Measurements from ENCODE around the gene ELMOD2. TPM values are rescaled to one million over a fixed set of nuclear protein-coding genes. Genes with fewer than 3 reads are reported as not detected.

Gene ELMOD2
- total and polyA plus RNA-seq, 2 of the 4 experiments (the other 2 are of a cell fraction), result 7.3 to 10.6 TPM

GRCh38 chr4:140579278-140579677 lies 55.3 kb downstream of the ELMOD2 start:
- H3K36me3 ChIP-seq (ENCODE audit: control insufficient read depth, insufficient read depth, low read length), result no peaks in the 10 kb centered on the region
- H3K9ac ChIP-seq (ENCODE audit: low read depth, low read length), result no peak overlapping the region
- H3K4me2 ChIP-seq (ENCODE audit: low read depth, low read length), result no peak overlapping the region
- H2AK9ac ChIP-seq (replicated peaks; ENCODE audit: low read depth, low read length, poor library complexity), result no peak overlapping the region
- H3K27ac ChIP-seq (ENCODE audit: insufficient read depth, low read length), result no peak overlapping the region
- ChIA-PET CTCF (no interaction called here), POLR2A (ENCODE audit: unreplicated experiment) (no interaction called here)
- H3K79me1 ChIP-seq (ENCODE audit: low read depth in 1 of 2, low read length in 2 of 2), result no peaks in the 10 kb centered on the region
- H4K5ac ChIP-seq (ENCODE audit: low read depth, low read length), result no peak overlapping the region
- no peaks in the 10 kb centered on the region for H3K9me1 ChIP-seq (ENCODE audit: insufficient read depth, low read length)
- no peak overlapping the region for H2AK5ac ChIP-seq (ENCODE audit: low read depth, low read length)
- no peaks in the 10 kb centered on the region for H4K20me1 ChIP-seq (ENCODE audit: insufficient read depth, low read length)
- H3K18ac ChIP-seq (ENCODE audit: low read depth, low read length), result no peak overlapping the region
- dilution Hi-C loops (cut with HindIII; ENCODE audit: low sequenced_read_pairs, unreplicated experiment) (no loop called here), intact Hi-C loops (cut with micrococcal nuclease) (no loop called here), in situ Hi-C loops (cut with MboI; ENCODE audit: low sequenced_read_pairs) (no loop called here)
- WGBS, 2 experiments (ENCODE audit: extremely low coverage in 2 of 2, insufficient read length in 1 of 2), result 12% methylated on average over 9 of the region's 27 CpGs; no CpG with 5 or more reads in 1 of the 2 experiments
- H2AFZ ChIP-seq (replicated peaks; ENCODE audit: low read length, poor library complexity), result no peak overlapping the region
- H3K56ac ChIP-seq (ENCODE audit: extremely low read depth, insufficient read depth, low read length), result no peak overlapping the region
- H4K8ac ChIP-seq (ENCODE audit: low read depth in 2 of 2, low read length in 2 of 2), result no peak overlapping the region
- no peak for TF ChIP-seq MAZ (IDR thresholded peaks at IDR 0.05; ENCODE audit: borderline replicate concordance, low read depth, low read length)
- TF ChIP-seq MXI1 (IDR thresholded peaks at IDR 0.05; ENCODE audit: borderline replicate concordance, low read depth, low read length), result no peak
- TF ChIP-seq CHD1 (IDR thresholded peaks at IDR 0.05; ENCODE audit: low read depth, low read length), result no peak
- no peak for TF ChIP-seq RFX5 (IDR thresholded peaks at IDR 0.05; ENCODE audit: low read depth, low read length)
- TF ChIP-seq CTCF (conservative IDR thresholded peaks at IDR 0.05; ENCODE audit: low read depth, low read length), result no peak
- no peak for TF ChIP-seq CEBPB (IDR thresholded peaks at IDR 0.05; ENCODE audit: low read depth, low read length)
- TF ChIP-seq BHLHE40 (IDR thresholded peaks at IDR 0.05; ENCODE audit: low read depth, low read length), result no peak
- no peak for TF ChIP-seq RAD21 (IDR thresholded peaks at IDR 0.05; ENCODE audit: low read length)
- no peak for TF ChIP-seq USF2 (IDR thresholded peaks at IDR 0.05; ENCODE audit: low read depth, low read length)
- no peak for TF ChIP-seq NFE2L2 (IDR thresholded peaks at IDR 0.05; ENCODE audit: low read depth, low read length)
- TF ChIP-seq SMC3 (IDR thresholded peaks at IDR 0.05; ENCODE audit: low read depth, low read length), result no peak
- TF ChIP-seq FOS (IDR thresholded peaks at IDR 0.05; ENCODE audit: low read depth, low read length), result no peak
- TF ChIP-seq RCOR1 (IDR thresholded peaks at IDR 0.05; ENCODE audit: insufficient replicate concordance, low read length), result no peak
- TF ChIP-seq MAFK (IDR thresholded peaks at IDR 0.05; ENCODE audit: low read depth, low read length), result no peak
- no peak overlapping the region for H4K91ac ChIP-seq (ENCODE audit: insufficient read depth, low read depth, low read length)
- BruUV-seq (replicated peaks), result no TSS peak
- ATAC-seq (ENCODE audit: low read depth) (no peak), DNase-seq (no peak)
- H3K4me3 ChIP-seq (ENCODE audit: insufficient read depth, low read depth, low read length), result no peak overlapping the region
- no peak overlapping the region for H2BK120ac ChIP-seq (ENCODE audit: low read depth, low read length)
- no peak overlapping the region for H3K14ac ChIP-seq (replicated peaks; ENCODE audit: low read depth, low read length)
- no peak overlapping the region for H3K4ac ChIP-seq (ENCODE audit: low read depth, low read length)
- no peak overlapping the region for H3K23ac ChIP-seq (ENCODE audit: low read depth, low read length)
- no peaks in the 10 kb centered on the region for H3K4me1 ChIP-seq (ENCODE audit: control insufficient read depth, insufficient read depth, low read length)
- H2BK20ac ChIP-seq (ENCODE audit: low read depth, low read length), result no peak overlapping the region
- no peak overlapping the region for H2BK5ac ChIP-seq (ENCODE audit: low read depth, low read length, poor library complexity, severe bottlenecking)
- H3K27me3 ChIP-seq (ENCODE audit: control insufficient read depth, insufficient read depth, low read length), result peaks cover 48% of the 10 kb centered on the region
- H3K9me3 ChIP-seq (ENCODE audit: control insufficient read depth, insufficient read depth, low read length), result no peaks in the 10 kb centered on the region
- H2BK15ac ChIP-seq (ENCODE audit: low read depth, low read length), result no peak overlapping the region
